ENCODE measurements around the gene LIMK2. TPM values are rescaled to one million over a fixed set of nuclear protein-coding genes. Genes with fewer than 3 reads are reported as not detected.
A peak's percentile ranks its signal among the peaks of the same experiment; 100 is the strongest.

Gene LIMK2
- total RNA-seq, 1 experiment from 2014 or later = 42.8 TPM

DNA sequence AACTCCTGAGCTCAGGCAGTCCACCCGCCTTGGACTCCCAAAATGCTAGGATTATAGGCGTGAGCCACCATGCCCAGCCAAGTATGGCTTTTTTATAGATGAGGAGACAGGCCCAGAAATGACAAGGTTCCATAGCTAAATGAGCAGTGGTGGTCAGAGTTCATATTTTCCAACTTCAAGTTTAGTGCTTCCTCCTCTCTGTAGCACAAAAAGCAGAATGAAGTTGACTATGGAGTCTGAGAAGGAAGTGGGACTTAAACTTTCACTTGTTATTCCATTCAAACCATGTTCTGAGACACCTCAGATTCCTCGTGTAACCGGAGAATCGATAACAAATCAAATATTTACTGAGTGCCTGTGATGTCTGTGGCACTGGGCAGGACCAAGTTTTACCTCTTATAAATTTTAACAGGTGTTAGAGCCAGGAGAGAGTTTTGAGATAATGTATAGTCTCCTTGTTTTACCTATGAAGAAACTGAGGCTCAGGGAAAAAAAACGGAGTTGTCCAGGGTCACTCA, 3.0 kb downstream of the LIMK2 start:
- DNase-seq (ENCODE audit: low spot score) (no peak), ATAC-seq (no peak)
- H3K36me3 Mint-ChIP-seq = peaks cover 4% of the 10 kb centered on the region
- no peak overlapping the region for H3K27ac Mint-ChIP-seq
- ChIA-PET CTCF (interaction anchor here (1.4 kb wide), 1 partner anchor 57 kb away, joined by 4 read pairs; no protein-coding TSS in a partner anchor), POLR2A (no interaction called here)
- peaks cover 35% of the 10 kb centered on the region for H3K4me1 Mint-ChIP-seq
- H3K4me3 Mint-ChIP-seq = no peak overlapping the region
- TF ChIP-seq ATF2 (CRISPR knock-in tag; IDR thresholded peaks at IDR 0.05; ENCODE audit: borderline replicate concordance, low read depth) = no peak
- no peaks in the 10 kb centered on the region for H3K9me3 Mint-ChIP-seq
- H3K27me3 Mint-ChIP-seq (ENCODE audit: low read depth) = no peaks in the 10 kb centered on the region

GRCh38 chr22:31218565-31219262, 6.6 kb downstream of the LIMK2 start:
- peaks cover 15% of the 10 kb centered on the region for H3K4me1 Mint-ChIP-seq
- DNase-seq (ENCODE audit: low spot score) (no peak), ATAC-seq (no peak)
- POLR2A ChIA-PET = no interaction called here
- no peaks in the 10 kb centered on the region for H3K9me3 Mint-ChIP-seq
- TF ChIP-seq ETV6 (CRISPR knock-in tag; IDR thresholded peaks at IDR 0.05) = no peak
- no peak for TF ChIP-seq GRHL2 (CRISPR knock-in tag; IDR thresholded peaks at IDR 0.05; ENCODE audit: insufficient replicate concordance, severe bottlenecking)
- TF ChIP-seq, protein P1, sequence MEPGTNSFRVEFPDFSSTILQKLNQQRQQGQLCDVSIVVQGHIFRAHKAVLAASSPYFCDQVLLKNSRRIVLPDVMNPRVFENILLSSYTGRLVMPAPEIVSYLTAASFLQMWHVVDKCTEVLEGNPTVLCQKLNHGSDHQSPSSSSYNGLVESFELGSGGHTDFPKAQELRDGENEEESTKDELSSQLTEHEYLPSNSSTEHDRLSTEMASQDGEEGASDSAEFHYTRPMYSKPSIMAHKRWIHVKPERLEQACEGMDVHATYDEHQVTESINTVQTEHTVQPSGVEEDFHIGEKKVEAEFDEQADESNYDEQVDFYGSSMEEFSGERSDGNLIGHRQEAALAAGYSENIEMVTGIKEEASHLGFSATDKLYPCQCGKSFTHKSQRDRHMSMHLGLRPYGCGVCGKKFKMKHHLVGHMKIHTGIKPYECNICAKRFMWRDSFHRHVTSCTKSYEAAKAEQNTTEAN (CRISPR knock-in tag; IDR thresholded peaks at IDR 0.05) = no peak
- TF ChIP-seq, protein P2, sequence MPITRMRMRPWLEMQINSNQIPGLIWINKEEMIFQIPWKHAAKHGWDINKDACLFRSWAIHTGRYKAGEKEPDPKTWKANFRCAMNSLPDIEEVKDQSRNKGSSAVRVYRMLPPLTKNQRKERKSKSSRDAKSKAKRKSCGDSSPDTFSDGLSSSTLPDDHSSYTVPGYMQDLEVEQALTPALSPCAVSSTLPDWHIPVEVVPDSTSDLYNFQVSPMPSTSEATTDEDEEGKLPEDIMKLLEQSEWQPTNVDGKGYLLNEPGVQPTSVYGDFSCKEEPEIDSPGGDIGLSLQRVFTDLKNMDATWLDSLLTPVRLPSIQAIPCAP (CRISPR knock-in tag; IDR thresholded peaks at IDR 0.05) = no peak
- TF ChIP-seq ZMAT4 (CRISPR knock-in tag; IDR thresholded peaks at IDR 0.05) = no peak
- TF ChIP-seq SMAD4 (CRISPR knock-in tag; IDR thresholded peaks at IDR 0.05) = no peak
- TF ChIP-seq, protein P3, sequence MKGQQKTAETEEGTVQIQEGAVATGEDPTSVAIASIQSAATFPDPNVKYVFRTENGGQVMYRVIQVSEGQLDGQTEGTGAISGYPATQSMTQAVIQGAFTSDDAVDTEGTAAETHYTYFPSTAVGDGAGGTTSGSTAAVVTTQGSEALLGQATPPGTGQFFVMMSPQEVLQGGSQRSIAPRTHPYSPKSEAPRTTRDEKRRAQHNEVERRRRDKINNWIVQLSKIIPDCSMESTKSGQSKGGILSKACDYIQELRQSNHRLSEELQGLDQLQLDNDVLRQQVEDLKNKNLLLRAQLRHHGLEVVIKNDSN (CRISPR knock-in tag; IDR thresholded peaks at IDR 0.05) = no peak
- TF ChIP-seq, protein P4, sequence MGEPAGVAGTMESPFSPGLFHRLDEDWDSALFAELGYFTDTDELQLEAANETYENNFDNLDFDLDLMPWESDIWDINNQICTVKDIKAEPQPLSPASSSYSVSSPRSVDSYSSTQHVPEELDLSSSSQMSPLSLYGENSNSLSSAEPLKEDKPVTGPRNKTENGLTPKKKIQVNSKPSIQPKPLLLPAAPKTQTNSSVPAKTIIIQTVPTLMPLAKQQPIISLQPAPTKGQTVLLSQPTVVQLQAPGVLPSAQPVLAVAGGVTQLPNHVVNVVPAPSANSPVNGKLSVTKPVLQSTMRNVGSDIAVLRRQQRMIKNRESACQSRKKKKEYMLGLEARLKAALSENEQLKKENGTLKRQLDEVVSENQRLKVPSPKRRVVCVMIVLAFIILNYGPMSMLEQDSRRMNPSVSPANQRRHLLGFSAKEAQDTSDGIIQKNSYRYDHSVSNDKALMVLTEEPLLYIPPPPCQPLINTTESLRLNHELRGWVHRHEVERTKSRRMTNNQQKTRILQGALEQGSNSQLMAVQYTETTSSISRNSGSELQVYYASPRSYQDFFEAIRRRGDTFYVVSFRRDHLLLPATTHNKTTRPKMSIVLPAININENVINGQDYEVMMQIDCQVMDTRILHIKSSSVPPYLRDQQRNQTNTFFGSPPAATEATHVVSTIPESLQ (CRISPR knock-in tag; IDR thresholded peaks at IDR 0.05) = no peak
- no peak for TF ChIP-seq E2F4 (CRISPR knock-in tag; IDR thresholded peaks at IDR 0.05; ENCODE audit: borderline replicate concordance, low read depth)
- TF ChIP-seq TCF7 (CRISPR knock-in tag; IDR thresholded peaks at IDR 0.05; ENCODE audit: low read depth) = no peak
- H3K27me3 Mint-ChIP-seq (ENCODE audit: low read depth) = no peaks in the 10 kb centered on the region
- CTCF ChIA-PET = interaction anchor here (0.8 to 3.1 kb wide), 6 partner anchors 30 to 114 kb away, joined by 3 to 25 read pairs (median 4); partner anchors contain the start of gene PIK3IP1
- H3K4me3 Mint-ChIP-seq = no peak overlapping the region
- peak overlapping the region; percentile 93 for H3K27ac Mint-ChIP-seq
- peaks cover 4% of the 10 kb centered on the region for H3K36me3 Mint-ChIP-seq

- ATAC-seq (no peak), DNase-seq (ENCODE audit: low spot score) (no peak)
- Mint-ChIP-seq H3K9me3 (no peaks in the 10 kb centered on the region), H3K36me3 (peaks cover 3% of the 10 kb centered on the region), H3K4me3 (no peak overlapping the region), H3K4me1 (peaks cover 15% of the 10 kb centered on the region), H3K27me3 (ENCODE audit: low read depth) (no peaks in the 10 kb centered on the region), H3K27ac (no peak overlapping the region)
- POLR2A ChIA-PET = no interaction called here
- CTCF ChIA-PET = no interaction called here
- TF ChIP-seq, protein P5, sequence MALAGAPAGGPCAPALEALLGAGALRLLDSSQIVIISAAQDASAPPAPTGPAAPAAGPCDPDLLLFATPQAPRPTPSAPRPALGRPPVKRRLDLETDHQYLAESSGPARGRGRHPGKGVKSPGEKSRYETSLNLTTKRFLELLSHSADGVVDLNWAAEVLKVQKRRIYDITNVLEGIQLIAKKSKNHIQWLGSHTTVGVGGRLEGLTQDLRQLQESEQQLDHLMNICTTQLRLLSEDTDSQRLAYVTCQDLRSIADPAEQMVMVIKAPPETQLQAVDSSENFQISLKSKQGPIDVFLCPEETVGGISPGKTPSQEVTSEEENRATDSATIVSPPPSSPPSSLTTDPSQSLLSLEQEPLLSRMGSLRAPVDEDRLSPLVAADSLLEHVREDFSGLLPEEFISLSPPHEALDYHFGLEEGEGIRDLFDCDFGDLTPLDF (CRISPR knock-in tag; IDR thresholded peaks at IDR 0.05) = no peak
- TF ChIP-seq JUN (CRISPR knock-in tag; IDR thresholded peaks at IDR 0.05) = no peak
- TF ChIP-seq, protein P6, sequence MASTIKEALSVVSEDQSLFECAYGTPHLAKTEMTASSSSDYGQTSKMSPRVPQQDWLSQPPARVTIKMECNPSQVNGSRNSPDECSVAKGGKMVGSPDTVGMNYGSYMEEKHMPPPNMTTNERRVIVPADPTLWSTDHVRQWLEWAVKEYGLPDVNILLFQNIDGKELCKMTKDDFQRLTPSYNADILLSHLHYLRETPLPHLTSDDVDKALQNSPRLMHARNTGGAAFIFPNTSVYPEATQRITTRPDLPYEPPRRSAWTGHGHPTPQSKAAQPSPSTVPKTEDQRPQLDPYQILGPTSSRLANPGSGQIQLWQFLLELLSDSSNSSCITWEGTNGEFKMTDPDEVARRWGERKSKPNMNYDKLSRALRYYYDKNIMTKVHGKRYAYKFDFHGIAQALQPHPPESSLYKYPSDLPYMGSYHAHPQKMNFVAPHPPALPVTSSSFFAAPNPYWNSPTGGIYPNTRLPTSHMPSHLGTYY (CRISPR knock-in tag; IDR thresholded peaks at IDR 0.05) = no peak
- TF ChIP-seq PRRX2 (CRISPR knock-in tag; IDR thresholded peaks at IDR 0.05) = no peak
- TF ChIP-seq, protein P7, sequence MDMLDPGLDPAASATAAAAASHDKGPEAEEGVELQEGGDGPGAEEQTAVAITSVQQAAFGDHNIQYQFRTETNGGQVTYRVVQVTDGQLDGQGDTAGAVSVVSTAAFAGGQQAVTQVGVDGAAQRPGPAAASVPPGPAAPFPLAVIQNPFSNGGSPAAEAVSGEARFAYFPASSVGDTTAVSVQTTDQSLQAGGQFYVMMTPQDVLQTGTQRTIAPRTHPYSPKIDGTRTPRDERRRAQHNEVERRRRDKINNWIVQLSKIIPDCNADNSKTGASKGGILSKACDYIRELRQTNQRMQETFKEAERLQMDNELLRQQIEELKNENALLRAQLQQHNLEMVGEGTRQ (CRISPR knock-in tag; IDR thresholded peaks at IDR 0.05) = no peak
- no peak for TF ChIP-seq ZNF219 (CRISPR knock-in tag; IDR thresholded peaks at IDR 0.05; ENCODE audit: borderline replicate concordance)
- no peak for TF ChIP-seq ZBTB21 (CRISPR knock-in tag; IDR thresholded peaks at IDR 0.05; ENCODE audit: borderline replicate concordance)
- no peak for TF ChIP-seq GABPB1 (CRISPR knock-in tag; IDR thresholded peaks at IDR 0.05)
Measured at GRCh38 chr22:31221084-31221483, 9.0 kb downstream of the LIMK2 start.
